ENCODE measurements around the gene DNM3. TPM values are rescaled to one million over a fixed set of nuclear protein-coding genes. Genes with fewer than 3 reads are reported as not detected.
A peak's percentile ranks its signal among the peaks of the same experiment; 100 is the strongest.

DNM3 gene
- total RNA-seq, 1 donor from 2014 or later, result 2.6 TPM

- H3K27ac ChIP-seq (ENCODE audit: low read depth, low read length), result no peak overlapping the region
Measured at GRCh38 chr1:172442843-172443565, 601.7 kb downstream of the DNM3 start.

GRCh38 chr1:172443666-172444453 is 602.6 kb downstream of the DNM3 start, which contains the start of gene PIGC:
Gene PIGC (minus strand): TSS chr1:172444069. CDS start chr1:172442622, 1,447 bp downstream.
- no peaks in the 10 kb centered on the region for H3K27me3 ChIP-seq (ENCODE audit: control insufficient read depth in 3 of 3, insufficient read depth in 3 of 3, low read length in 3 of 3)
- peaks cover 4 to 8% (median 7%) of the 10 kb centered on the region in 3 donors for H3K36me3 ChIP-seq (ENCODE audit: control insufficient read depth in 3 of 3, insufficient read depth in 3 of 3, low read length in 3 of 3)
- H3K27ac ChIP-seq (ENCODE audit: low read depth, low read length), result peak within 1 kb of the TSS; percentile 66
- H3K9me3 ChIP-seq (ENCODE audit: control insufficient read depth in 3 of 3, low read length in 3 of 3), result no peaks in the 10 kb centered on the region
- H3K9ac ChIP-seq (ENCODE audit: low read depth in 1 of 3, low read length in 3 of 3), result peak within 1 kb of the TSS; percentile 88 to 92 (median 88)
- peaks cover 26 to 38% (median 30%) of the 10 kb centered on the region in 3 donors for H3K4me1 ChIP-seq (ENCODE audit: control insufficient read depth in 3 of 3, insufficient read depth in 3 of 3, low read length in 3 of 3)
- peak within 1 kb of the TSS; percentile 79 to 86 (median 79) for H3K4me3 ChIP-seq (ENCODE audit: low read length in 3 of 3)

More at GRCh38 chr1:172442843-172443565, 601.7 kb downstream of the DNM3 start:
- Histone ChIP-seq H3K4me1 (ENCODE audit: control insufficient read depth in 3 of 3, insufficient read depth in 3 of 3, low read length in 3 of 3) (peaks cover 26 to 37% (median 29%) of the 10 kb centered on the region in 3 donors), H3K4me3 (ENCODE audit: low read length in 3 of 3) (peak overlapping the region; percentile 79 to 86 (median 79)), H3K27me3 (ENCODE audit: control insufficient read depth in 3 of 3, insufficient read depth in 3 of 3, low read length in 3 of 3) (no peaks in the 10 kb centered on the region), H3K9me3 (ENCODE audit: control insufficient read depth in 3 of 3, low read length in 3 of 3) (no peaks in the 10 kb centered on the region), H3K36me3 (ENCODE audit: control insufficient read depth in 3 of 3, insufficient read depth in 3 of 3, low read length in 3 of 3) (peaks cover 4 to 8% (median 7%) of the 10 kb centered on the region in 3 donors), H3K9ac (ENCODE audit: low read depth in 1 of 3, low read length in 3 of 3) (peak overlapping the region; percentile 88 to 92 (median 88))

- Histone ChIP-seq H3K4me3 (ENCODE audit: low read length in 3 of 3) (no peak overlapping the region), H3K4me1 (ENCODE audit: control insufficient read depth in 3 of 3, insufficient read depth in 3 of 3, low read length in 3 of 3) (peaks cover 29 to 43% (median 33%) of the 10 kb centered on the region in 3 donors), H3K27ac (ENCODE audit: low read depth, low read length) (peak overlapping the region; percentile 63), H3K9ac (ENCODE audit: low read depth in 1 of 3, low read length in 3 of 3) (peak overlapping the region in 2 of 3 donors; percentile 30 to 47), H3K27me3 (ENCODE audit: control insufficient read depth in 3 of 3, insufficient read depth in 3 of 3, low read length in 3 of 3) (no peaks in the 10 kb centered on the region), H3K9me3 (ENCODE audit: control insufficient read depth in 3 of 3, low read length in 3 of 3) (no peaks in the 10 kb centered on the region), H3K36me3 (ENCODE audit: control insufficient read depth in 3 of 3, insufficient read depth in 3 of 3, low read length in 3 of 3) (peaks cover 3 to 7% (median 3%) of the 10 kb centered on the region in 3 donors)
Measured at GRCh38 chr1:172446547-172446946, 605.2 kb downstream of the DNM3 start.

- H3K9me3 ChIP-seq (ENCODE audit: control insufficient read depth in 3 of 3, low read length in 3 of 3), result no peaks in the 10 kb centered on the region
- H3K4me3 ChIP-seq (ENCODE audit: low read length in 3 of 3), result no peak overlapping the region
- H3K9ac ChIP-seq (ENCODE audit: low read depth in 1 of 3, low read length in 3 of 3), result no peak overlapping the region
- no peak overlapping the region for H3K27ac ChIP-seq (ENCODE audit: low read depth, low read length)
- no peaks in the 10 kb centered on the region for H3K27me3 ChIP-seq (ENCODE audit: control insufficient read depth in 3 of 3, insufficient read depth in 3 of 3, low read length in 3 of 3)
- peaks cover 31 to 47% (median 32%) of the 10 kb centered on the region in 3 donors for H3K4me1 ChIP-seq (ENCODE audit: control insufficient read depth in 3 of 3, insufficient read depth in 3 of 3, low read length in 3 of 3)
- no peaks in the 10 kb centered on the region for H3K36me3 ChIP-seq (ENCODE audit: control insufficient read depth in 3 of 3, insufficient read depth in 3 of 3, low read length in 3 of 3)
Measured at GRCh38 chr1:172447641-172448040, 606.3 kb downstream of the DNM3 start.

GRCh38 chr1:172448995-172449584 is 607.8 kb downstream of the DNM3 start:
- H3K9me3 ChIP-seq (ENCODE audit: control insufficient read depth in 3 of 3, low read length in 3 of 3), result no peaks in the 10 kb centered on the region
- peaks cover 28 to 44% (median 32%) of the 10 kb centered on the region in 3 donors for H3K4me1 ChIP-seq (ENCODE audit: control insufficient read depth in 3 of 3, insufficient read depth in 3 of 3, low read length in 3 of 3)
- H3K27ac ChIP-seq (ENCODE audit: low read depth, low read length), result no peak overlapping the region
- H3K9ac ChIP-seq (ENCODE audit: low read depth in 1 of 3, low read length in 3 of 3), result no peak overlapping the region
- no peaks in the 10 kb centered on the region for H3K27me3 ChIP-seq (ENCODE audit: control insufficient read depth in 3 of 3, insufficient read depth in 3 of 3, low read length in 3 of 3)
- H3K36me3 ChIP-seq (ENCODE audit: control insufficient read depth in 3 of 3, insufficient read depth in 3 of 3, low read length in 3 of 3), result no peaks in the 10 kb centered on the region
- H3K4me3 ChIP-seq (ENCODE audit: low read length in 3 of 3), result no peak overlapping the region

- H3K27me3 ChIP-seq (ENCODE audit: control insufficient read depth in 3 of 3, insufficient read depth in 3 of 3, low read length in 3 of 3), result no peaks in the 10 kb centered on the region
- H3K9ac ChIP-seq (ENCODE audit: low read depth in 1 of 3, low read length in 3 of 3), result no peak overlapping the region
- H3K36me3 ChIP-seq (ENCODE audit: control insufficient read depth in 3 of 3, insufficient read depth in 3 of 3, low read length in 3 of 3), result no peaks in the 10 kb centered on the region
- no peak overlapping the region for H3K27ac ChIP-seq (ENCODE audit: low read depth, low read length)
- H3K9me3 ChIP-seq (ENCODE audit: control insufficient read depth in 3 of 3, low read length in 3 of 3), result no peaks in the 10 kb centered on the region
- peaks cover 25 to 39% (median 29%) of the 10 kb centered on the region in 3 donors for H3K4me1 ChIP-seq (ENCODE audit: control insufficient read depth in 3 of 3, insufficient read depth in 3 of 3, low read length in 3 of 3)
- H3K4me3 ChIP-seq (ENCODE audit: low read length in 3 of 3), result peak overlapping the region in 2 of 3 donors; percentile 11 to 53
Measured at GRCh38 chr1:172449585-172450523, 608.6 kb downstream of the DNM3 start.

- Histone ChIP-seq H3K27ac (ENCODE audit: low read depth, low read length) (no peak overlapping the region), H3K4me3 (ENCODE audit: low read length in 3 of 3) (no peak overlapping the region), H3K27me3 (ENCODE audit: control insufficient read depth in 3 of 3, insufficient read depth in 3 of 3, low read length in 3 of 3) (no peaks in the 10 kb centered on the region), H3K4me1 (ENCODE audit: control insufficient read depth in 3 of 3, insufficient read depth in 3 of 3, low read length in 3 of 3) (peaks cover 25 to 39% (median 29%) of the 10 kb centered on the region in 3 donors), H3K36me3 (ENCODE audit: control insufficient read depth in 3 of 3, insufficient read depth in 3 of 3, low read length in 3 of 3) (no peaks in the 10 kb centered on the region), H3K9ac (ENCODE audit: low read depth in 1 of 3, low read length in 3 of 3) (no peak overlapping the region), H3K9me3 (ENCODE audit: control insufficient read depth in 3 of 3, low read length in 3 of 3) (no peaks in the 10 kb centered on the region)
Measured at GRCh38 chr1:172450524-172450885, 609.2 kb downstream of the DNM3 start.

GRCh38 chr1:172451002-172451443 is 609.7 kb downstream of the DNM3 start:
- Histone ChIP-seq H3K9ac (ENCODE audit: low read depth in 1 of 3, low read length in 3 of 3) (no peak overlapping the region), H3K9me3 (ENCODE audit: control insufficient read depth in 3 of 3, low read length in 3 of 3) (no peaks in the 10 kb centered on the region), H3K4me3 (ENCODE audit: low read length in 3 of 3) (no peak overlapping the region), H3K4me1 (ENCODE audit: control insufficient read depth in 3 of 3, insufficient read depth in 3 of 3, low read length in 3 of 3) (peaks cover 25 to 39% (median 29%) of the 10 kb centered on the region in 3 donors), H3K27ac (ENCODE audit: low read depth, low read length) (no peak overlapping the region), H3K36me3 (ENCODE audit: control insufficient read depth in 3 of 3, insufficient read depth in 3 of 3, low read length in 3 of 3) (no peaks in the 10 kb centered on the region), H3K27me3 (ENCODE audit: control insufficient read depth in 3 of 3, insufficient read depth in 3 of 3, low read length in 3 of 3) (peaks cover 0 to under 1% (median 0%) of the 10 kb centered on the region in 3 donors)
